ENCODE data around the gene TANK. TPM values are rescaled to one million over a fixed set of nuclear protein-coding genes. Genes with fewer than 3 reads are reported as not detected.

Gene TANK
- total RNA-seq: 10 to 100 TPM; 50.4 to 51.0 TPM

DNA sequence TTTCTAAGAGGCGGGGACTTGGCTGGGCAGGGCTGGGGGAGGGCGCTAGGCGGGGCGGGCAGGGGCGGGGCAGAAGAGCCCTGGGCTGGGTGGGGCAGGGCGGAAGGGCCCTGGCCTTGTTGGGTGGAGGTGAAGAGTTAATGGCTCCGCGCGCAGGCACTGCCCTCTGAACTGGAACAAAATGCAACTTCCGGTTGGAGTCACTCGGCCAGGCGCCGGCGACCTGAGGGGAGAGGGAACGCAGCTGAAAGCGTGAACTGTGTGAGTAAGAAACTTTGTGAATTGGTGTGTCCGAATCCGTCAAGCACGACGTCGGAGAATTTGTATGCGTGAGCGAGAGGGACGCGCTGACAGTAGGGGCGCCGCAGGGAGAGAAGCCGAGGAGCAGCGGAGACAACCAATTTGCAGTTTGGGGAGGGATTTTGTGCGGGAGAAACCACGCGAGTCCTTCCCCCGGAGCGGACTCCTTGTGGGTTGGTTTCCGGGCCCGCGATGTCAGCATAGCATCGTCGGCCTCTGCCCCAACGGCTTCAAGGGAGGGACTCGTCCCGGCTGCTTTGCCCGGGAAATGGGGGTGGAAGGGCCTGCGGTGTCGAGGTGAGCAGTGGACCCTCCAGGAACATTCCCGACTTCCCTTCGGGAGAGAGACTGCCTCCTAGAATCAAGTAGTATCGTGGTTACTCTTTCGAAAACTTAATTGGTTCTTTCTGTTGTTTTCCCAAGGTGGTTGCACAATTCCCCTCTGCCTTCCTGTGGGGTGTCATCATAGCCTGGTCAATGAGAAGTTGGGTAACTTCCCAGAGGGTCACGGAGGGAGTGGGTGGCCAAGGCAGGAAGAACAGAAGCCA is at the start of gene TANK:
Gene TANK (plus strand): TSS at position 203 of the 848 bp plus-strand sequence. CDS start 19,235 bp downstream, outside the sequence.
- Histone ChIP-seq H3K4me3 (peak within 1 kb of the TSS; percentile 62 to 82), H3K9me3 (no peaks in the 10 kb centered on the region), H3K4me1 (replicated peaks) (no peaks in the 10 kb centered on the region), H3K27ac (peak within 1 kb of the TSS; percentile 84 to 85), H3K36me3 (no peaks in the 10 kb centered on the region), H3K27me3 (replicated peaks; ENCODE audit: insufficient read depth) (no peaks in the 10 kb centered on the region)
- under 1% methylated on average over 49 of the region's 50 CpGs for WGBS
- TF ChIP-seq POLR2A (IDR thresholded peaks at IDR 0.05) (peak; percentile 90), POLR2AphosphoS5 (IDR thresholded peaks at IDR 0.05) (peak; percentile 88)
- TF ChIP-seq, protein P1, sequence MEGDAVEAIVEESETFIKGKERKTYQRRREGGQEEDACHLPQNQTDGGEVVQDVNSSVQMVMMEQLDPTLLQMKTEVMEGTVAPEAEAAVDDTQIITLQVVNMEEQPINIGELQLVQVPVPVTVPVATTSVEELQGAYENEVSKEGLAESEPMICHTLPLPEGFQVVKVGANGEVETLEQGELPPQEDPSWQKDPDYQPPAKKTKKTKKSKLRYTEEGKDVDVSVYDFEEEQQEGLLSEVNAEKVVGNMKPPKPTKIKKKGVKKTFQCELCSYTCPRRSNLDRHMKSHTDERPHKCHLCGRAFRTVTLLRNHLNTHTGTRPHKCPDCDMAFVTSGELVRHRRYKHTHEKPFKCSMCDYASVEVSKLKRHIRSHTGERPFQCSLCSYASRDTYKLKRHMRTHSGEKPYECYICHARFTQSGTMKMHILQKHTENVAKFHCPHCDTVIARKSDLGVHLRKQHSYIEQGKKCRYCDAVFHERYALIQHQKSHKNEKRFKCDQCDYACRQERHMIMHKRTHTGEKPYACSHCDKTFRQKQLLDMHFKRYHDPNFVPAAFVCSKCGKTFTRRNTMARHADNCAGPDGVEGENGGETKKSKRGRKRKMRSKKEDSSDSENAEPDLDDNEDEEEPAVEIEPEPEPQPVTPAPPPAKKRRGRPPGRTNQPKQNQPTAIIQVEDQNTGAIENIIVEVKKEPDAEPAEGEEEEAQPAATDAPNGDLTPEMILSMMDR (IDR thresholded peaks at IDR 0.05): no peak
- DNase-seq (ENCODE audit: low spot score): peak; percentile 83
- intact Hi-C loops (cut with DNase I): no loop called here

DNA sequence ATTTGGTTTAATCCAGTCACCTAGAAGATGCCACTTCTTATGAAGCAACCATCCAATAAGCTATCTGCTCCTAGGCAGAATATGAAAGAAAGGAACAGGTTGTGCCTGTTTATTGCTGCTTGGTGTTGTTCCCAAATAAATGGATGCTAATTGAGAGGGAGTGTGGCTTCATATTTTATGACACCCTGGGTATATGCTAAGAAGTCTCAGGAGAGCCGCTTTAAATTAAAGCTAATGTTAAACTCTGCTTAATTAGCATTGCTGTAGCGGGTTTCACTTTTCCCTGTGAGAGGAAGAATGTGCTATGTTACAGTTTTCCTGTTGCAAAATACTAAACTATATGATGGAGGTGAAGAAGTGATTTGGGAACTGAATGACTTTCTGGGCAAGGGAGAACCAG is 48.7 kb upstream of the TANK start:
- Histone ChIP-seq H3K9me3 (no peaks in the 10 kb centered on the region), H3K36me3 (no peaks in the 10 kb centered on the region), H3K27me3 (replicated peaks; ENCODE audit: insufficient read depth) (no peaks in the 10 kb centered on the region), H3K27ac (no peak overlapping the region), H3K4me1 (replicated peaks) (no peaks in the 10 kb centered on the region), H3K4me3 (no peak overlapping the region)
- WGBS: 78% methylated on average over 2 of the region's 2 CpGs
- intact Hi-C loops (cut with DNase I): no loop called here
- TF ChIP-seq, protein P1 (IDR thresholded peaks at IDR 0.05): no peak
- TF ChIP-seq POLR2A (IDR thresholded peaks at IDR 0.05) (no peak), POLR2AphosphoS5 (IDR thresholded peaks at IDR 0.05) (no peak)
- no peak for DNase-seq (ENCODE audit: low spot score)

- no peak for DNase-seq (ENCODE audit: low spot score)
- H3K27ac ChIP-seq: no peak overlapping the region
- 69% methylated on average over 1 of the region's 1 CpG for WGBS
- no peak overlapping the region for H3K4me3 ChIP-seq
- intact Hi-C loops (cut with DNase I): no loop called here
- H3K4me1 ChIP-seq (replicated peaks): no peaks in the 10 kb centered on the region
- no peaks in the 10 kb centered on the region for H3K27me3 ChIP-seq (replicated peaks; ENCODE audit: insufficient read depth)
- H3K36me3 ChIP-seq: no peaks in the 10 kb centered on the region
- TF ChIP-seq, protein P1 (IDR thresholded peaks at IDR 0.05): no peak
- no peak for TF ChIP-seq POLR2A (IDR thresholded peaks at IDR 0.05)
- no peak for TF ChIP-seq POLR2AphosphoS5 (IDR thresholded peaks at IDR 0.05)
- H3K9me3 ChIP-seq: no peaks in the 10 kb centered on the region
Observed at GRCh38 chr2:161112908-161113307, 47.3 kb upstream of the TANK start.

DNA sequence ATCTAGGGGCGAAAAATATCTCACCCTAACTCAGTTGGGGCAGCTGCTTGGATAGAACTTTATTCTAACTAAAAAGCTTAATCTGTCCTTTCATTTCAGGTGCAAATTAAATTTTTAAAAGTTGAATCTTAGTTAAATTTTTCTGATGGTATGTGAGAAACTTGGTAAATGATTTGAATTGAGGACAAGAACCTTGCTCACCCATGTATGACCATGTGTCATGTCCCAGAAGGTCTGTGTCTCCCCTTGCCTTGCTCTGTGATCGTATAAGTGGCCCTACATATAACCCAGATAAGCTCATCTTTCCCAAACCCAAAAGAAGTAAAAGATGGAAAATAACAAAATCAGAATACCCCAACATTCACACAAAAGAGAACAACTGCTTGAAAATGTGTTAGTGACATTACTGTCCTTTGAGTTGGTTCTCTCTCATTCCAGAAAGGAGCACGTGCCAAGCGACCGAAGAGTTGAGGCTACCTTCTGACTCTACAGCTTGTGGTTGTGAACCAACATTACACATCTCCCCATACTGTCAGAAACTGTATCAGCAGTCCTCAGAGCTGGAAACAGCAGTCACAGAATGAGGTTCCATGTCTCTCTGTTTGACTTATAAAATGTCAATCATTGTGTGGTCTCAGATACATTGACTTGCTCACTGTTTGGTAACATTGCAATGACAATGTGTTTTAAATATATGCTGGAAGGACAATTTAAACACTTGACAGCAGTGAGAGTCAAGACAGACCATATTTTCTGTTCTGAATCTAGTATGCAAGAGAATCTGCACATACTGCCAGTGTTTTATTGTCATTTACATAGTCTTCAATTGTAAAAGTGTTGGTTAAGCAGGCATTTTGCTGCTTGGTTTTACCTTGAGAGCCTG is 46.3 kb upstream of the TANK start:
- Histone ChIP-seq H3K27me3 (replicated peaks; ENCODE audit: insufficient read depth) (no peaks in the 10 kb centered on the region), H3K27ac (no peak overlapping the region), H3K36me3 (no peaks in the 10 kb centered on the region), H3K4me1 (replicated peaks) (no peaks in the 10 kb centered on the region), H3K4me3 (no peak overlapping the region), H3K9me3 (no peaks in the 10 kb centered on the region)
- TF ChIP-seq, protein P1 (IDR thresholded peaks at IDR 0.05): no peak
- TF ChIP-seq POLR2A (IDR thresholded peaks at IDR 0.05): no peak
- TF ChIP-seq POLR2AphosphoS5 (IDR thresholded peaks at IDR 0.05): no peak
- DNase-seq (ENCODE audit: low spot score): no peak
- WGBS: 96% methylated on average over 5 of the region's 5 CpGs
- intact Hi-C loops (cut with DNase I): no loop called here
